NB4 (cell line): ENCODE data around the gene SARNP.

ENCODE experiments used
- DNase-seq: peaks from one replicate; pipeline ENCODE4 v3.0.0; 2010; ENCODE audit warnings: low read depth
- H3K4me3 ChIP-seq: one replicate; pipeline ENCODE4 v1.5.1; 2011; ENCODE audit warnings: mild to moderate bottlenecking, low read depth, low read length, moderate library complexity
- CTCF ChIP-seq: IDR thresholded peaks from one replicate; pipeline ENCODE4 v1.5.1; 2012; ENCODE audit warnings: low read depth, low read length
- MYC ChIP-seq: IDR thresholded peaks from 2 replicates; pipeline ENCODE4 v1.6.1; 2011; ENCODE audit warnings: low read depth, low read length
- POLR2A ChIP-seq: IDR thresholded peaks from 2 replicates; pipeline ENCODE4 v1.6.1; 2011; ENCODE audit warnings: mild to moderate bottlenecking; ENCODE audit not compliant: insufficient read length; ENCODE audit errors: extremely low read depth
- TF ChIP-seq, protein P1 (sequence below): IDR thresholded peaks from 2 replicates; pipeline ENCODE4 v1.6.1; 2011; ENCODE audit warnings: low read depth, low read length

Gene SARNP

GRCh38 chr12:55845785-55846496 lies 28.4 kb upstream of the SARNP start:
- DNase-seq, result no peak
- no peak overlapping the region for H3K4me3 ChIP-seq
- TF ChIP-seq, protein P1, sequence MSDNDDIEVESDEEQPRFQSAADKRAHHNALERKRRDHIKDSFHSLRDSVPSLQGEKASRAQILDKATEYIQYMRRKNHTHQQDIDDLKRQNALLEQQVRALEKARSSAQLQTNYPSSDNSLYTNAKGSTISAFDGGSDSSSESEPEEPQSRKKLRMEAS, result no peak
- TF ChIP-seq MYC, result no peak
- TF ChIP-seq POLR2A, result no peak
- no peak for TF ChIP-seq CTCF

DNA sequence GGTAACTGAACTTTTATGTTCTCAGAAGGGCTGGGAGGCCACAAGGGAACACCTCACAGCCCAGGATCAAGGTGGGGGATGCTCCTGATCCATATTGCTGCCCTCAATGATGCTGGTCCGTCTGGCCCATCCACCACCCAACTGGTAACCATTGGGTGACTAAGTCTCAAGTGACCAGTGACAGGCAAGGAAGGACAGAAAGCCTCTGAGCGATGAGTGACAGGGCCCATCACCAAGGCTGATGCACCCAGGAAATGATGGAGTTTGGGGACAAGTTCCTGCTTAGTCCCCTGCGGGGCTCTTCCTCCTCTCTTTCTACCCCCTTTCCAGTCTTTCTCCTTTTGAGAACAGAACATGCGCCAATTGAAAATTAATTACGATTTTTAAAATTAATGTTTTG lies 27.8 kb upstream of the SARNP start:
- TF ChIP-seq, protein P1, result no peak
- TF ChIP-seq CTCF, result no peak
- TF ChIP-seq MYC, result no peak
- TF ChIP-seq POLR2A, result no peak
- peak; percentile 27 for DNase-seq
- H3K4me3 ChIP-seq, result no peak overlapping the region

DNA sequence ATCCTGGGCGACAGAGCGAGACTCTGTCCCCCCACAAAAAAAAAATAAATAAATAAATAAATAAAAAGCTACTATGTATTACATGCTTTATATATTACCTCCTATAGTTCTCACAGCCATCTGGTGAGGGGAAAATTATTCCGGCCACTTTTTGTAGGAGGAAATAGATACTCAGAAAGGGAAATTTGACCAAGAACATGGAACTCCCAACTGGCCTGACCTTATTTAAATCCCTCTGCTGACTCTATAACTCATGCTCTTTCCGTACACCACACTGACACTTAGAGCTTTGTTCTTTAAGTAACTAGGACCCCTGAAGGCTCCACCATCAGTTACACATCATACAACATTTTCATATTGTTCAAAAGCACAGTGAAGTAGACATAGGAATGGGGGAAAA lies 27.4 kb upstream of the SARNP start:
- TF ChIP-seq, protein P1, result no peak
- TF ChIP-seq CTCF, result no peak
- no peak for TF ChIP-seq MYC
- TF ChIP-seq POLR2A, result no peak
- DNase-seq, result no peak
- H3K4me3 ChIP-seq, result no peak overlapping the region

- H3K4me3 ChIP-seq, result no peak overlapping the region
- TF ChIP-seq, protein P1, result no peak
- TF ChIP-seq MYC (no peak), POLR2A (no peak), CTCF (no peak)
- DNase-seq, result no peak
Observed at GRCh38 chr12:55843431-55843830, 25.9 kb upstream of the SARNP start.

GRCh38 chr12:55842681-55843429 lies 25.3 kb upstream of the SARNP start, which contains the start of gene MMP19:
Gene MMP19 (minus strand): TSS chr12:55842936. CDS start chr12:55842830, 106 bp downstream.
- peak; percentile 85 for DNase-seq
- TF ChIP-seq MYC (no peak), POLR2A (no peak), CTCF (no peak)
- TF ChIP-seq, protein P1, result no peak
- no peak within 1 kb of the TSS for H3K4me3 ChIP-seq
